KG1 (cell line): Measurements from ENCODE around the gene PER2.

Source experiments
- DNase-seq: peaks from one replicate; lab custom pipeline; 2025; lab: John Stamatoyannopoulos, UW

The PER2 gene

GRCh38 chr2:238244151-238244550 lies 44.3 kb downstream of the PER2 start:
- DNase-seq: no peak

- no peak for DNase-seq
These were observed 44.8 kb downstream of the PER2 start for GRCh38 chr2:238243496-238244076.

- no peak for DNase-seq
These were observed 45.5 kb downstream of the PER2 start for GRCh38 chr2:238242731-238243495.

GRCh38 chr2:238241970-238242369 lies 46.4 kb downstream of the PER2 start:
- no peak for DNase-seq

- no peak for DNase-seq
These were observed 47.4 kb downstream of the PER2 start for GRCh38 chr2:238240757-238241711.

- DNase-seq: peak; percentile 28
These were observed 48.3 kb downstream of the PER2 start, which contains the start of gene HES6 for GRCh38 chr2:238239863-238240756. Gene HES6, minus strand, starts transcription at chr2:238240038. Its CDS starts 133 bp downstream, at chr2:238239905.

- DNase-seq: no peak
These were observed 48.9 kb downstream of the PER2 start for GRCh38 chr2:238239543-238239862.

GRCh38 chr2:238238766-238239542 lies 49.5 kb downstream of the PER2 start:
- DNase-seq: no peak

- DNase-seq: no peak
These were observed 50.1 kb downstream of the PER2 start for GRCh38 chr2:238238311-238238765.

- no peak for DNase-seq
These were observed 50.8 kb downstream of the PER2 start for GRCh38 chr2:238237431-238238135.

GRCh38 chr2:238236571-238236970 lies 51.8 kb downstream of the PER2 start:
- DNase-seq: no peak

- no peak for DNase-seq
These were observed 52.6 kb downstream of the PER2 start for GRCh38 chr2:238235856-238236255.

- DNase-seq: no peak
These were observed 53.1 kb downstream of the PER2 start for GRCh38 chr2:238235331-238235732.

- no peak for DNase-seq
These were observed 54.8 kb downstream of the PER2 start for GRCh38 chr2:238233625-238234024.

- no peak for DNase-seq
These were observed 56.6 kb downstream of the PER2 start for GRCh38 chr2:238231809-238232208.

- DNase-seq: peak; percentile 32
These were observed 57.1 kb downstream of the PER2 start for GRCh38 chr2:238231251-238231793.

- DNase-seq: no peak
These were observed 57.7 kb downstream of the PER2 start for GRCh38 chr2:238230699-238231098.

- no peak for DNase-seq
These were observed 59.7 kb downstream of the PER2 start for GRCh38 chr2:238228700-238229099.

- DNase-seq: no peak
These were observed 60.8 kb downstream of the PER2 start for GRCh38 chr2:238227587-238228032.
